ENCODE results near the gene KRTAP9-9. TPM values are rescaled to one million over a fixed set of nuclear protein-coding genes. Genes with fewer than 3 reads are reported as not detected.
"Not testable (repeated sequence)": the region's sequence is repeated elsewhere in the genome, so short reads cannot be mapped to it uniquely, and the experiment has no call there.

The KRTAP9-9 gene
- total RNA-seq: not detected

DNA sequence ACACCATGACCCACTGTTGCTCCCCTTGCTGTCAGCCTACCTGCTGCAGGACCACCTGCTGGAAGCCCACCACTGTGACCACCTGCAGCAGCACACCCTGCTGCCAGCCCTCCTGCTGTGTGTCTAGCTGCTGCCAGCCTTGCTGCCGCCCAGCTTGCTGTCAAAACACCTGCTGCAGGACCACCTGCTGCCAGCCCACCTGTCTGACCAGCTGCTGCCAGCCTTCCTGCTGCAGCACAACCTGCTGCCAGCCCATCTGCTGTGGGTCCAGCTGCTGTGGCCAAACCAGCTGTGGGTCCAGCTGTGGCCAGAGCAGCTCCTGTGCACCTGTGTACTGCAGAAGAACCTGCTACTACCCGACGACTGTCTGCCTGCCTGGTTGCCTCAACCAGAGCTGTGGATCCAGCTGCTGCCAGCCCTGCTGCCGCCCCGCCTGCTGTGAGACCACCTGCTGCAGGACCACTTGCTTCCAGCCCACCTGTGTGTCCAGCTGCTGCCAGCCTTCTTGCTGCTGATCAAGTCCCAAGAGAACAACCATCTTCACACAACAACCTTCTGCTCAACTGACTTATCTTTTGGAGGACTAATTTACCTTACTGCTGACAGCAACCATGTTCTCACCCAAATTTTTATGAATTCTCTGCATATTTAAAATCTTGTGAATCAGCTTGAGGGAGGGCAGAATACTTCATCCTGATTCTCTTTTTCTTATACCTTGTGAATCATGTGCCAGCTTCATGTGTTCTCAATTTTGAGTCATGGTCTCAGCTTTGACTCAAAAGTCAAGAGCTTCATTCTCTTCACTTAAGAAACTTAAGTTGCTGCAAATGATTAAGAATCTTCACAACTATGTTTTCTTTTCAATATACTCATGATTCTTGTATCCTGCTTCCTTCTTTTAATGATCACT is at the start of gene KRTAP9-9:
Gene KRTAP9-9 (plus strand): TSS at position 4 of the 910 bp plus-strand sequence.
- not testable (repeated sequence) for H3K4me1 ChIP-seq (ENCODE audit: insufficient read depth, low read length); H3K9me3 ChIP-seq (ENCODE audit: low read depth, low read length); H3K4me3 ChIP-seq (ENCODE audit: low read length)
- H3K27me3 ChIP-seq (ENCODE audit: insufficient read depth, low read length): peaks cover 18% of the 10 kb centered on the region

DNA sequence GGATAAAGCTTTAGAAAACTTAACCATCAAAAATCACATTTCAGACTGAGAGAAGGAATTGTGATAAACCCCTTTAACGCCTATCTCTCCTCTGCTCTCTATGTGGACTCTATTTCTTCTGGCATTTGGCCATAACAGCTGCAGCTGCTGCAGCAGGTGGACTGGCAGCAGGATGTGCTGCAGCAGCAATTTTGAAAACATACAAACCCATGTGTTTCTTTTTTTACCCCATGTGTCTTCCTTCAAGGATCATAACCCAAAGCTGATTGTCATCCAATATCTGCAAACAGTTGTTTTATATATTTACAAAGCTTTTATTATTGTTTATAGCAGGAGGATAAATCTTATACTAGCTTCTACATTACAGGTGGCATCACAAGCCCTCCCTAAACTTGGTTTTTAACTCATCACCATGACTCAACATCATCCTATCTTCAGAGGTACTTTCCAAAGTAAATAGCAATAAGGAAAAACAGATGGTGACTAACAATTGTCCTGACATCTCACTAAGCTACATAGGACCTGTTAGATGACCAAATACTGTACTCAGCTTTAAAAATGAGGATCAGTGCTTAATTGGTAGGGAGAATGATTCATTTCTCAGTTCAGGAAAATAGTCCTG is 43.2 kb upstream of the KRTAP9-9 start:
- Histone ChIP-seq H3K27me3 (ENCODE audit: insufficient read depth, low read length) (peaks cover 24% of the 10 kb centered on the region), H3K4me1 (ENCODE audit: insufficient read depth, low read length) (no peaks in the 10 kb centered on the region), H3K9me3 (ENCODE audit: low read depth, low read length) (no peaks in the 10 kb centered on the region), H3K4me3 (ENCODE audit: low read length) (no peak overlapping the region)

- Histone ChIP-seq H3K4me1 (ENCODE audit: insufficient read depth, low read length) (no peaks in the 10 kb centered on the region), H3K4me3 (ENCODE audit: low read length) (no peak overlapping the region), H3K27me3 (ENCODE audit: insufficient read depth, low read length) (peaks cover 21% of the 10 kb centered on the region), H3K9me3 (ENCODE audit: low read depth, low read length) (no peaks in the 10 kb centered on the region)
Observed at GRCh38 chr17:41212524-41213169, 42.5 kb upstream of the KRTAP9-9 start.

DNA sequence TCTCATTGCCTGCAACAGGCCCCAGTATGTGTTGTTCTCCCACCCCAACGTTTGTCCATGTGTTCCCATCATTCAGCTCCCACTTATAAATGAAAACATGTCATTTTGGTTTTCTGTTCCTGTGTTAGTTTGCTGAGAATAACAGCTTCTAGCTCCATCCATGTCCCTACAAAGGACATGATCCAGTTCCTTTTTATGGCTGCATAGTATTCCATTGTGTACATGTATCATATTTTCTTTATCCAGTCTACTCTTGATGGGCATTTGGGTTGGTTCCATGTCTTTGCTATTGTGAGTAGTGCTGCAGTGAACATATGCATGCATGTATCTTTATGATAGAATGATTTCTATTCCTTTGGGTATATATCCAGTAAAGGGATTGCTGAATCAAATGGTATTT is 39.5 kb upstream of the KRTAP9-9 start:
- Histone ChIP-seq H3K27me3 (ENCODE audit: insufficient read depth, low read length) (peaks cover 4% of the 10 kb centered on the region), H3K4me1 (ENCODE audit: insufficient read depth, low read length) (no peaks in the 10 kb centered on the region), H3K9me3 (ENCODE audit: low read depth, low read length) (no peaks in the 10 kb centered on the region), H3K4me3 (ENCODE audit: low read length) (no peak overlapping the region)

- Histone ChIP-seq H3K9me3 (ENCODE audit: low read depth, low read length) (no peaks in the 10 kb centered on the region), H3K4me1 (ENCODE audit: insufficient read depth, low read length) (no peaks in the 10 kb centered on the region), H3K27me3 (ENCODE audit: insufficient read depth, low read length) (peaks cover 3% of the 10 kb centered on the region), H3K4me3 (ENCODE audit: low read length) (no peak overlapping the region)
Observed at GRCh38 chr17:41223821-41224220, 31.4 kb upstream of the KRTAP9-9 start.

DNA sequence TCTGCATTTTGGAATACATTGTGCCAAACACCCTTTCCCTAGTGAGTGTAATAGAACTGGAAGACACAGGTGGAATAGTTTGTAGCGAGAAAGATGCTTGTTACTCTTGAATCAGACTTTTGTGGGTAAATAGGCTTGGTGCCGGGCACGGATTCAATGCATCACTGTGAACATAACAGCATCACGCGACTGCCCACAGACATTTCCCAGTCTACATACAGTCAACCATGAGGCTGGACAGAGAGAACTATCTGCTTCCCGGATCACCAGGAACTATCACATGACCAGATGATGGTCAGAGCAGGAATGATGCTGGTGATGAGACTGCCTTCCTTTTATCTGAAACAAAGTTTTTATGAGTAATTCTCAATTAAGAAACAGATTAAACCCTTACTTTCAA is 29.1 kb upstream of the KRTAP9-9 start:
- no peak overlapping the region for H3K4me3 ChIP-seq (ENCODE audit: low read length)
- no peaks in the 10 kb centered on the region for H3K4me1 ChIP-seq (ENCODE audit: insufficient read depth, low read length)
- no peaks in the 10 kb centered on the region for H3K9me3 ChIP-seq (ENCODE audit: low read depth, low read length)
- H3K27me3 ChIP-seq (ENCODE audit: insufficient read depth, low read length): peaks cover 3% of the 10 kb centered on the region

- not testable (repeated sequence) for H3K4me1 ChIP-seq (ENCODE audit: insufficient read depth, low read length); H3K27me3 ChIP-seq (ENCODE audit: insufficient read depth, low read length); H3K4me3 ChIP-seq (ENCODE audit: low read length); H3K9me3 ChIP-seq (ENCODE audit: low read depth, low read length)
Observed at GRCh38 chr17:41226598-41227095, 28.5 kb upstream of the KRTAP9-9 start, which contains the start of gene KRTAP9-2. Gene KRTAP9-2 (plus strand): TSS chr17:41226648. CDS start chr17:41226655, 7 bp downstream.

- Histone ChIP-seq H3K9me3 (ENCODE audit: low read depth, low read length) (no peaks in the 10 kb centered on the region), H3K27me3 (ENCODE audit: insufficient read depth, low read length) (peaks cover 3% of the 10 kb centered on the region), H3K4me1 (ENCODE audit: insufficient read depth, low read length) (no peaks in the 10 kb centered on the region), H3K4me3 (ENCODE audit: low read length) (no peak overlapping the region)
Observed at GRCh38 chr17:41230094-41230493, 25.1 kb upstream of the KRTAP9-9 start.

- Histone ChIP-seq H3K9me3 (ENCODE audit: low read depth, low read length) (no peaks in the 10 kb centered on the region), H3K4me3 (ENCODE audit: low read length) (no peak overlapping the region), H3K27me3 (ENCODE audit: insufficient read depth, low read length) (no peaks in the 10 kb centered on the region), H3K4me1 (ENCODE audit: insufficient read depth, low read length) (no peaks in the 10 kb centered on the region)
Observed at GRCh38 chr17:41231731-41232130, 23.5 kb upstream of the KRTAP9-9 start.

GRCh38 chr17:41232399-41233105 is 22.6 kb upstream of the KRTAP9-9 start, which contains the start of gene KRTAP9-3:
Gene KRTAP9-3 (plus strand): TSS chr17:41232449. CDS start chr17:41232502, 53 bp downstream.
- H3K27me3 ChIP-seq (ENCODE audit: insufficient read depth, low read length); H3K4me1 ChIP-seq (ENCODE audit: insufficient read depth, low read length); H3K4me3 ChIP-seq (ENCODE audit: low read length); H3K9me3 ChIP-seq (ENCODE audit: low read depth, low read length): not testable (repeated sequence)

GRCh38 chr17:41237116-41237515 is 18.1 kb upstream of the KRTAP9-9 start:
- H3K9me3 ChIP-seq (ENCODE audit: low read depth, low read length); H3K27me3 ChIP-seq (ENCODE audit: insufficient read depth, low read length); H3K4me1 ChIP-seq (ENCODE audit: insufficient read depth, low read length); H3K4me3 ChIP-seq (ENCODE audit: low read length): not testable (repeated sequence)

DNA sequence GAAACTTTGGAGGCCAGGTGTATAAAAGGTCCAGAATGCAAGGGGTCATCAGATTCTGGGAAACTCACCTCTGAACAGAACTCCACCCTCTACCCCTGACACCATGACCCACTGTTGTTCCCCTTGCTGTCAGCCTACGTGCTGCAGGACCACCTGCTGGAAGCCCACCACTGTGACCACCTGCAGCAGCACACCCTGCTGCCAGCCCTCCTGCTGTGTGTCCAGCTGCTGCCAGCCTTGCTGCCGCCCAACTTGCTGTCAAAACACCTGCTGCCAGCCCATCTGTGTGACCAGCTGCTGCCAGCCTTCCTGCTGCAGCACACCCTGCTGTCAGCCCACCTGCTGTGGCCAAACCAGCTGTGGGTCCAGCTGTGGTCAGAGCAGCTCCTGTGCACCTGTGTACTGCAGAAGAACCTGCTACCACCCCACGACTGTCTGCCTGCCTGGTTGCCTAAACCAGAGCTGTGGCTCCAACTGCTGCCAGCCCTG is 17.2 kb upstream of the KRTAP9-9 start, which contains the start of gene KRTAP9-8:
Gene KRTAP9-8 (plus strand): TSS at position 51 of the 489 bp plus-strand sequence. CDS start 53 bp downstream, at position 104.
- not testable (repeated sequence) for H3K27me3 ChIP-seq (ENCODE audit: insufficient read depth, low read length); H3K9me3 ChIP-seq (ENCODE audit: low read depth, low read length); H3K4me1 ChIP-seq (ENCODE audit: insufficient read depth, low read length); H3K4me3 ChIP-seq (ENCODE audit: low read length)

DNA sequence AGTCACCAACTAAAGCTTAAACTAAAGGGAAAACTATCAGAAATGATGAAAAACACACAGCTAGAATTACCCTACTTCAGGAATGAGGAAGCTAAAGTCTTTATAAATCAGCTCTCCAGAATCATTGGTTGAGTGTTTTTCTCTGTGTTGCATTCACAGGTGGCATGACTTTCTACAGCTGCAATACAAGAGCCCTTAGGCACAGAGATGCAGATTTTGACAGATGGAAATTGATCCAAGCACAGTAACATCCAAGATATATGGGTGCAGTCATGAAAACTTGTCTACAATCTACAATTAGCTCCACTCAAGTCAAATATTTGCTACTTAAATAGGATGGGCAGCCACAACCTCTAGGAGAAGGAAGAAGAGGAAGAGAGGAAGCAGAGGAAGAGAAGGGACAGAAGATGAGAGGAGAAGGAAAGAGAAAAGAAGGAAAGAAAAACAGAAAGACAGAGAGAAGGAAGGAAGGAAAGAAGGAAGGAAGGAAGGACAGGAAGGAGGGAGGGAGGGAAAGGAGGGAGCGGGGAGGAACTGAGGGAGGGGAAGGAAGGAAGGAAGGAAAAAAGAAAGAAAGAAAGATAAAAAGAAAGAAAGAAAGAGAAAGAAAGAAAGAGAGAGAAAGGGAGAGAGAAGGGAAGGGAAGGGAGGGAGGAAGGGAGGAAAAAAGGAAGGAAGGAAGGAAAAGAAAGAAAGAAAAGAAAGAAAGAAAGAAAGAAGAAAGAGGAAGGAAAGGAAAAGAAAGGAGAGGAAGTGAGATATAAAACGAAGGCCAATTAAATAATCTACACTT is 8.0 kb upstream of the KRTAP9-9 start:
- not testable (repeated sequence) for H3K9me3 ChIP-seq (ENCODE audit: low read depth, low read length); H3K27me3 ChIP-seq (ENCODE audit: insufficient read depth, low read length); H3K4me1 ChIP-seq (ENCODE audit: insufficient read depth, low read length); H3K4me3 ChIP-seq (ENCODE audit: low read length)
